ENCODE measurements around the gene SYNE1. TPM values are rescaled to one million over a fixed set of nuclear protein-coding genes. Genes with fewer than 3 reads are reported as not detected.

SYNE1 gene
- total RNA-seq, 4 donors from 2014 or later = 411 to 622 (median 490) TPM

- peak in 1 of 2 donors; percentile 6 for DNase-seq
- intact Hi-C loops (cut with DNase I) = no loop called here
- 64 to 71% methylated on average over 9 of the region's 9 CpGs for WGBS, 2 donors
Measured at GRCh38 chr6:152267967-152268845, 369.0 kb downstream of the SYNE1 start.

GRCh38 chr6:152265651-152266050 is 371.5 kb downstream of the SYNE1 start:
- DNase-seq = no peak
- Histone ChIP-seq H3K4me3 (replicated peaks in 1 of 3) (no peak overlapping the region), H3K4me1 (peaks cover 0 to 2% of the 10 kb centered on the region in 2 donors), H3K36me3 (peaks cover 21 to 41% of the 10 kb centered on the region in 2 donors), H3K27ac (no peak overlapping the region), H3K9me3 (no peaks in the 10 kb centered on the region), H3K27me3 (no peaks in the 10 kb centered on the region)
- TF ChIP-seq CTCF (IDR thresholded peaks at IDR 0.05) (no peak), POLR2A (IDR thresholded peaks at IDR 0.05) (no peak)
- intact Hi-C loops (cut with DNase I) = no loop called here
- 71 to 74% methylated on average over 2 of the region's 2 CpGs for WGBS, 2 donors

More at GRCh38 chr6:152267967-152268845, 369.0 kb downstream of the SYNE1 start:
- no peaks in the 10 kb centered on the region for H3K27me3 ChIP-seq
- no peak overlapping the region for H3K27ac ChIP-seq
- TF ChIP-seq CTCF (IDR thresholded peaks at IDR 0.05) (peak in 4 of 6 experiments; percentile 20 to 47 (median 34)), POLR2A (IDR thresholded peaks at IDR 0.05) (no peak)
- peaks cover 28 to 37% of the 10 kb centered on the region in 2 donors for H3K36me3 ChIP-seq
- H3K9me3 ChIP-seq = no peaks in the 10 kb centered on the region
- H3K4me3 ChIP-seq (replicated peaks in 1 of 3) = no peak overlapping the region
- H3K4me1 ChIP-seq = peaks cover 4 to 9% of the 10 kb centered on the region in 2 donors

GRCh38 chr6:152263582-152263981 is 373.6 kb downstream of the SYNE1 start:
- no peak for TF ChIP-seq CTCF (IDR thresholded peaks at IDR 0.05)
- TF ChIP-seq POLR2A (IDR thresholded peaks at IDR 0.05) = no peak
- Histone ChIP-seq H3K4me1 (no peaks in the 10 kb centered on the region), H3K27ac (no peak overlapping the region), H3K36me3 (peaks cover 29 to 45% of the 10 kb centered on the region in 2 donors), H3K27me3 (no peaks in the 10 kb centered on the region), H3K9me3 (no peaks in the 10 kb centered on the region), H3K4me3 (replicated peaks in 1 of 3) (no peak overlapping the region)
- DNase-seq = no peak
- intact Hi-C loops (cut with DNase I) = no loop called here
- WGBS, 2 donors = 95 to 96% methylated on average over 1 of the region's 1 CpG

- no peaks in the 10 kb centered on the region for H3K9me3 ChIP-seq
- WGBS, 2 donors = 76 to 80% methylated on average over 4 of the region's 4 CpGs
- H3K36me3 ChIP-seq = peaks cover 30 to 38% of the 10 kb centered on the region in 2 donors
- TF ChIP-seq POLR2A (IDR thresholded peaks at IDR 0.05) (no peak), CTCF (IDR thresholded peaks at IDR 0.05) (no peak)
- H3K27ac ChIP-seq = peak overlapping the region in 1 of 3 donors; percentile 5
- no peaks in the 10 kb centered on the region for H3K27me3 ChIP-seq
- H3K4me3 ChIP-seq (replicated peaks in 1 of 3) = no peak overlapping the region
- no peaks in the 10 kb centered on the region for H3K4me1 ChIP-seq
- intact Hi-C loops (cut with DNase I) = no loop called here
- DNase-seq = peak in 1 of 2 donors; percentile 3
Measured at GRCh38 chr6:152261179-152261578, 376.0 kb downstream of the SYNE1 start.

GRCh38 chr6:152259234-152259633 is 377.9 kb downstream of the SYNE1 start:
- peaks cover 49 to 53% of the 10 kb centered on the region in 2 donors for H3K36me3 ChIP-seq
- H3K27me3 ChIP-seq = no peaks in the 10 kb centered on the region
- WGBS, 2 donors = 96 to 99% methylated on average over 3 of the region's 3 CpGs
- intact Hi-C loops (cut with DNase I) = no loop called here
- H3K27ac ChIP-seq = no peak overlapping the region
- H3K4me3 ChIP-seq (replicated peaks in 1 of 3) = no peak overlapping the region
- no peak for DNase-seq
- H3K9me3 ChIP-seq = no peaks in the 10 kb centered on the region
- TF ChIP-seq POLR2A (IDR thresholded peaks at IDR 0.05) (no peak), CTCF (IDR thresholded peaks at IDR 0.05) (no peak)
- no peaks in the 10 kb centered on the region for H3K4me1 ChIP-seq
